PC-3 (cell line): Measurements from ENCODE around the gene GTSF1L. TPM values are rescaled to one million over a fixed set of nuclear protein-coding genes. Genes with fewer than 3 reads are reported as not detected.

Experiments used
- ATAC-seq: fragments of 200-7000 bp; cut with Tn5 transposase; 2 replicates; pipeline ENCODE4 v1.9.1; 2020; ENCODE audit warnings: mild to moderate bottlenecking, moderate library complexity
- BruUV-seq: library from RNA; stranded (reverse); fragments of 400-500 nt; replicated peaks from 2 replicates; lab custom pipeline; 2021; lab: Mats Ljungman, UMichigan
- CTCF ChIA-PET: fragments of 300-600 bp; sonication (Branson Sonifier 250); formaldehyde crosslinking; loops from one replicate; lab custom pipeline; 2022; ENCODE audit warnings: antibody characterized with exemption; lab: Charles Lee
- POLR2A ChIA-PET: fragments of 300-600 bp; sonication (Branson Sonifier 250); formaldehyde crosslinking; loops from one replicate; lab custom pipeline; 2022; ENCODE audit warnings: antibody characterized with exemption; ENCODE audit not compliant: unreplicated experiment; lab: Charles Lee
- DNase-seq: peaks from one replicate; pipeline ENCODE4 v3.0.0-alpha.2; 2015
- H2AFZ ChIP-seq: fragments of 300-600 bp; sonication (generic); 2 replicates; pipeline ENCODE4 v1.6.0; 2016; ENCODE audit warnings: antibody characterized with exemption, low read length
- H3F3A ChIP-seq: fragments of 300-600 bp; sonication (generic); one replicate; pipeline ENCODE4 v1.6.0; 2017; ENCODE audit warnings: antibody characterized with exemption, low read length, control low read depth, mild to moderate bottlenecking; ENCODE audit not compliant: unreplicated experiment
- H3K27ac ChIP-seq: fragments of 300-600 bp; sonication (generic); 2 replicates; pipeline ENCODE4 v1.5.1; 2016; ENCODE audit warnings: mild to moderate bottlenecking, low read length
- H3K27me3 ChIP-seq: fragments of 300-600 bp; sonication (generic); 2 replicates; pipeline ENCODE4 v1.6.1; 2016; ENCODE audit warnings: low read length, mixed read lengths
- H3K36me3 ChIP-seq: fragments of 300-600 bp; sonication (generic); 2 replicates; pipeline ENCODE4 v1.6.1; 2016; ENCODE audit warnings: low read depth, mixed run types, low read length, mixed read lengths
- H3K4me1 ChIP-seq: fragments of 300-600 bp; sonication (generic); 2 replicates; pipeline ENCODE4 v1.5.1; 2016; ENCODE audit warnings: low read length; ENCODE audit not compliant: insufficient read depth
- H3K4me2 ChIP-seq: fragments of 300-600 bp; sonication (generic); 2 replicates; pipeline ENCODE4 v1.6.0; 2016; ENCODE audit warnings: low read length
- H3K4me3 ChIP-seq: fragments of 300-600 bp; sonication (generic); 2 replicates; pipeline ENCODE4 v1.5.1; 2016; ENCODE audit warnings: mild to moderate bottlenecking, low read length, mixed read lengths
- H3K79me2 ChIP-seq: fragments of 300-600 bp; sonication (generic); 2 replicates; pipeline ENCODE4 v1.6.1; 2017; ENCODE audit warnings: low read length, mixed read lengths
- H3K9ac ChIP-seq: fragments of 300-600 bp; sonication (generic); 2 replicates; pipeline ENCODE4 v1.6.0; 2016; ENCODE audit warnings: mild to moderate bottlenecking, low read length
- H3K9me2 ChIP-seq: fragments of 300-600 bp; sonication (generic); replicated peaks from 2 replicates; pipeline ENCODE4 v1.6.1; 2016; ENCODE audit warnings: mixed run types, low read length, mixed read lengths
- H3K9me3 ChIP-seq: fragments of 300-600 bp; sonication (generic); 2 replicates; pipeline ENCODE4 v1.6.1; 2016; ENCODE audit warnings: low read length, mixed read lengths
- H4K20me1 ChIP-seq: fragments of 300-600 bp; sonication (generic); 2 replicates; pipeline ENCODE4 v1.6.1; 2016; ENCODE audit warnings: low read length, mixed read lengths
- CTCF ChIP-seq: fragments of 300-600 bp; sonication (generic); conservative IDR thresholded peaks from 2 replicates; pipeline ENCODE4 v1.5.1; 2017; ENCODE audit warnings: antibody characterized with exemption, low read depth, mild to moderate bottlenecking, low read length
- EZH2 ChIP-seq: fragments of 300-600 bp; sonication (generic); IDR thresholded peaks from one replicate; pipeline ENCODE4 v1.6.1; 2017; ENCODE audit warnings: antibody characterized with exemption, mild to moderate bottlenecking, low read length; ENCODE audit not compliant: unreplicated experiment
- EZH2phosphoT487 ChIP-seq: fragments of 300-600 bp; sonication (generic); IDR thresholded peaks from 2 replicates; pipeline ENCODE4 v1.6.1; 2018; ENCODE audit warnings: mild to moderate bottlenecking, antibody characterized with exemption, low read length, borderline replicate concordance
- intact Hi-C: fragments of 100-400 bp; cut with micrococcal nuclease; formaldehyde crosslinking; loops from 2 replicates; pipeline ENCODE4 v1.9.0; 2023
- total RNA-seq: library from RNA; depleted of rRNA; stranded (reverse); fragments of >200 nt; gene quantifications from 2 replicates; pipeline ENCODE4 v1.2.3, GENCODE V29; 2014

The GTSF1L gene
- total RNA-seq, 1 experiment from 2014 or later, result not detected

DNA sequence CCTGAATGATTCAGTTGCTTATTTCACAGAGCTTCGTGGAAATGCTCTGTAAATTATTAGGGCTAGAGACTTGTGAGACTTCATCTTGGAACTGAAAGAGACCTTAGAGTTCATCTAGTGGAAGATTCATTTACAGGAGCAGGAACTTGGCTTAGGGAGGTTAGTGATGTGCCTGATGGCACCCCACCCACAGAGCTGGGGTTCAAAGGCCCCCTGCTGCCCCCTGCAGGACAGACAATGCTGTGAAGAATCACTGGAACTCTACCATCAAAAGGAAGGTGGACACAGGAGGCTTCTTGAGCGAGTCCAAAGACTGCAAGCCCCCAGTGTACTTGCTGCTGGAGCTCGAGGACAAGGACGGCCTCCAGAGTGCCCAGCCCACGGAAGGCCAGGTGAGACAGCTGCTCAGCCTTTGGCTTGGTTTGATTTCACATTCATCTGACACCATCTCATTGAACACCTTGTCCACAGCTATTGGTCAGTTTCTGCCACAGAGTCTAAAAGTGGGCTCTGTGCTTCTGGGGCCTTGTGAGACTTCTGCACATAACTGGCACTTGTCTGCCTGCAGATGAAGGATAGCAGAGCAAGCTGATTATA lies 34.8 kb downstream of the GTSF1L start:
- Histone ChIP-seq H4K20me1 (no peaks in the 10 kb centered on the region), H3F3A (no peaks in the 10 kb centered on the region), H3K79me2 (no peaks in the 10 kb centered on the region), H3K9me2 (no peaks in the 10 kb centered on the region), H2AFZ (no peak overlapping the region), H3K4me2 (no peak overlapping the region), H3K9ac (no peak overlapping the region), H3K27me3 (no peaks in the 10 kb centered on the region), H3K36me3 (peaks cover 33% of the 10 kb centered on the region), H3K9me3 (no peaks in the 10 kb centered on the region), H3K27ac (no peak overlapping the region), H3K4me1 (no peaks in the 10 kb centered on the region), H3K4me3 (no peak overlapping the region)
- TF ChIP-seq EZH2phosphoT487 (no peak), CTCF (peak; percentile 87)
- ChIA-PET CTCF (interaction anchor here (0.6 to 1.5 kb wide), 3 partner anchors 154 to 250 kb away, joined by 5 to 11 read pairs (median 9); no protein-coding TSS in a partner anchor), POLR2A (no interaction called here)
- peak; percentile 65 for DNase-seq
- ATAC-seq, result peak; percentile 80
- no TSS peak for BruUV-seq
- intact Hi-C loops, result loop anchor here (1.0 kb wide), 2 partner anchors 154 to 243 kb away; no protein-coding TSS in a partner anchor

- no peaks in the 10 kb centered on the region for H3K27me3 ChIP-seq
- H2AFZ ChIP-seq, result no peak overlapping the region
- no peak for ATAC-seq
- H3F3A ChIP-seq, result no peaks in the 10 kb centered on the region
- no peak overlapping the region for H3K4me2 ChIP-seq
- ChIA-PET POLR2A (no interaction called here), CTCF (interaction anchor here (1.4 to 1.5 kb wide), 2 partner anchors 153 to 242 kb away, joined by 9 to 11 read pairs; no protein-coding TSS in a partner anchor)
- H3K4me1 ChIP-seq, result no peaks in the 10 kb centered on the region
- no peak overlapping the region for H3K4me3 ChIP-seq
- H3K9me2 ChIP-seq, result no peaks in the 10 kb centered on the region
- DNase-seq, result no peak
- H3K27ac ChIP-seq, result no peak overlapping the region
- intact Hi-C loops, result no loop called here
- TF ChIP-seq CTCF, result no peak
- no peak for TF ChIP-seq EZH2phosphoT487
- TF ChIP-seq EZH2, result no peak
- H3K9ac ChIP-seq, result no peak overlapping the region
- H3K79me2 ChIP-seq, result no peaks in the 10 kb centered on the region
- H3K9me3 ChIP-seq, result no peaks in the 10 kb centered on the region
- no TSS peak for BruUV-seq
- H4K20me1 ChIP-seq, result no peaks in the 10 kb centered on the region
- peaks cover 31% of the 10 kb centered on the region for H3K36me3 ChIP-seq
Observed at GRCh38 chr20:43690943-43691598, 35.7 kb downstream of the GTSF1L start.

DNA sequence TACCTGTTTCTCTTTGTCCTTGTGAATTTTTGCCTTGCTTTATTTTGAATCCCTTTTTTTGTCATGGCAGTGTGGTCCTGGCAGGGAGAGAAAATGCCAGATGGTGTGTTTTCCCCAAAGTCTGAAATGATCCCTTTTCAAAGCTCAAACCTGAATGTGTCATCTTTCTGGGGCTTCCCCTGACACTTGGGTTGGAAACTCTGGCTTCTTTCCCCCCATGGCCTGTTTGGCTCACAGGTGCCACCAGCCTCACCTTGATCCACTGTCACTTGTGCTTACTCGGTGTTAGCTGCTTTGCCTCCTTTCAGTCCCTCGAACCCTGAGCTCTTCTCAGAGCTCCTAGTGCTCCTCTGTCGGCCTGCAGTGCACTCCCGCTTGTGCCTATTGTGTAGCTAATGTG lies 37.6 kb downstream of the GTSF1L start:
- CTCF ChIA-PET, result no interaction called here
- Histone ChIP-seq H3K9ac (no peak overlapping the region), H3F3A (no peaks in the 10 kb centered on the region), H3K9me3 (no peaks in the 10 kb centered on the region), H3K79me2 (no peaks in the 10 kb centered on the region), H2AFZ (no peak overlapping the region), H3K4me3 (no peak overlapping the region), H3K27me3 (no peaks in the 10 kb centered on the region), H3K4me1 (no peaks in the 10 kb centered on the region), H3K36me3 (peaks cover 25% of the 10 kb centered on the region), H4K20me1 (no peaks in the 10 kb centered on the region), H3K4me2 (no peak overlapping the region), H3K9me2 (no peaks in the 10 kb centered on the region), H3K27ac (no peak overlapping the region)
- intact Hi-C loops, result no loop called here
- no peak for ATAC-seq
- no peak for DNase-seq
- TF ChIP-seq EZH2phosphoT487 (no peak), EZH2 (no peak), CTCF (no peak)
- POLR2A ChIA-PET, result no interaction called here
- BruUV-seq, result no TSS peak
